NCI-H524 (cell line): ENCODE measurements around the gene MYO9A.
"Not testable (repeated sequence)": the region's sequence is repeated elsewhere in the genome, so short reads cannot be mapped to it uniquely, and the experiment has no call there.

ENCODE experiments used
- DNase-seq, 2 experiments: peaks; one replicate each; lab custom pipeline; 2025; lab: John Stamatoyannopoulos, UW

MYO9A gene

GRCh38 chr15:71945012-71945411, 172.9 kb downstream of the MYO9A start:
- no peak for DNase-seq

GRCh38 chr15:71943806-71944205, 174.1 kb downstream of the MYO9A start:
- DNase-seq, result no peak

- no peak for DNase-seq
Observed at GRCh38 chr15:71939981-71940588, 177.9 kb downstream of the MYO9A start.

GRCh38 chr15:71937650-71938311, 180.2 kb downstream of the MYO9A start:
- no peak for DNase-seq

- no peak for DNase-seq
Observed at GRCh38 chr15:71934446-71934845, 183.5 kb downstream of the MYO9A start.

GRCh38 chr15:71932689-71933088, 185.3 kb downstream of the MYO9A start:
- no peak for DNase-seq

- no peak for DNase-seq
Observed at GRCh38 chr15:71931261-71931660, 186.7 kb downstream of the MYO9A start.

- no peak for DNase-seq
Observed at GRCh38 chr15:71925145-71925544, 192.8 kb downstream of the MYO9A start.

- DNase-seq, result no peak
Observed at GRCh38 chr15:71921191-71921590, 196.8 kb downstream of the MYO9A start.

- DNase-seq, result no peak
Observed at GRCh38 chr15:71920573-71920972, 197.4 kb downstream of the MYO9A start.

- DNase-seq, result peak in 1 of 2 experiments; percentile 44
Observed at GRCh38 chr15:71916834-71917233, 201.1 kb downstream of the MYO9A start.

GRCh38 chr15:71914092-71914491, 203.9 kb downstream of the MYO9A start:
- no peak for DNase-seq

GRCh38 chr15:71899674-71900073, 218.3 kb downstream of the MYO9A start:
- DNase-seq, result peak in 1 of 2 experiments; percentile 12

GRCh38 chr15:71893691-71894090, 224.3 kb downstream of the MYO9A start:
- DNase-seq, result no peak

- no peak for DNase-seq
Observed at GRCh38 chr15:71892335-71892734, 225.6 kb downstream of the MYO9A start.

GRCh38 chr15:71891026-71891425, 226.9 kb downstream of the MYO9A start:
- no peak for DNase-seq

- DNase-seq, result no peak
Observed at GRCh38 chr15:71889947-71890346, 228.0 kb downstream of the MYO9A start.

GRCh38 chr15:71889385-71889784, 228.6 kb downstream of the MYO9A start:
- no peak for DNase-seq

GRCh38 chr15:71888797-71889196, 229.2 kb downstream of the MYO9A start:
- DNase-seq, result no peak

GRCh38 chr15:71885390-71885789, 232.6 kb downstream of the MYO9A start:
- DNase-seq, result no peak

GRCh38 chr15:71883447-71883846, 234.5 kb downstream of the MYO9A start:
- DNase-seq, result no peak

- DNase-seq, result no peak
Observed at GRCh38 chr15:71880276-71880675, 237.7 kb downstream of the MYO9A start.

- no peak for DNase-seq
Observed at GRCh38 chr15:71874245-71874644, 243.7 kb downstream of the MYO9A start.

- not testable (repeated sequence) for DNase-seq
Observed at GRCh38 chr15:71858232-71858631, 259.7 kb downstream of the MYO9A start.
